GM12878 (cell line): ENCODE results near the gene STXBP5. TPM values are rescaled to one million over a fixed set of nuclear protein-coding genes. Genes with fewer than 3 reads are reported as not detected.

ENCODE experiments used
- ATAC-seq: fragments of 200-7000 bp; cut with Tn5 transposase; 3 replicates; pipeline ENCODE4 v1.9.1; 2020; ENCODE audit warnings: mild to moderate bottlenecking, moderate library complexity
- BruUV-seq: library from RNA; stranded (reverse); fragments of 400-500 nt; replicated peaks from 2 replicates; lab custom pipeline; 2021; lab: Mats Ljungman, UMichigan
- CTCF ChIA-PET: fragments of 300-600 bp; sonication (Branson Sonifier 250); formaldehyde crosslinking; extraction: SDS; loops from one replicate; lab custom pipeline; 2021; ENCODE audit warnings: inconsistent platforms; lab: Yijun Ruan, JAX
- POLR2A ChIA-PET: fragments of 350-600 bp; formaldehyde crosslinking; extraction: SDS; loops from one replicate; lab custom pipeline; 2021; ENCODE audit warnings: inconsistent platforms; lab: Charles Lee
- RAD21 ChIA-PET: fragments of 300-600 bp; sonication (Branson Sonifier 250); formaldehyde crosslinking; loops from one replicate; lab custom pipeline; 2023; ENCODE audit warnings: antibody characterized with exemption; ENCODE audit not compliant: unreplicated experiment; lab: Charles Lee
- SMC1A ChIA-PET: fragments of 300-600 bp; sonication (Branson Sonifier 250); formaldehyde crosslinking; loops from one replicate; lab custom pipeline; 2023; ENCODE audit not compliant: unreplicated experiment, uncharacterized antibody; lab: Charles Lee
- DNase-seq: peaks from one replicate; pipeline ENCODE4 v3.0.0-alpha.2; 2011; ENCODE audit warnings: low read depth, low spot score
- FAIRE-seq: peaks from 3 replicates; lab custom pipeline; 2011; peaks lifted over from hg19 to GRCh38; lab: Jason Lieb, UNC
- H2AFZ ChIP-seq: 2 replicates; pipeline ENCODE4 v1.6.0; 2011; ENCODE audit warnings: low read depth, low read length, control low read depth; ENCODE audit not compliant: control insufficient read depth
- H3K27ac ChIP-seq: 2 replicates; pipeline ENCODE4 v1.5.1; 2011; ENCODE audit warnings: control low read depth; ENCODE audit not compliant: control insufficient read depth, insufficient read depth
- H3K27me3 ChIP-seq, 2 experiments: replicated peaks in 1 of 2; 2 replicates each; pipeline versions ENCODE4 v1.6.0 to v1.6.1; 2011; ENCODE audit warnings: low read length in 1 of 2; ENCODE audit not compliant: control insufficient read depth in 2 of 2, insufficient read depth in 2 of 2
- H3K36me3 ChIP-seq, 2 experiments: 2 replicates each; pipeline ENCODE4 v1.5.1; 2011; ENCODE audit warnings: low read length in 1 of 2; ENCODE audit not compliant: control insufficient read depth in 2 of 2, insufficient read depth in 2 of 2
- H3K4me1 ChIP-seq: 2 replicates; pipeline ENCODE4 v1.6.1; 2011; ENCODE audit warnings: mild to moderate bottlenecking, low read length, moderate library complexity, mixed read lengths; ENCODE audit not compliant: control insufficient read depth, insufficient read depth
- H3K4me2 ChIP-seq: 2 replicates; pipeline ENCODE4 v1.6.0; 2011; ENCODE audit warnings: control low read depth; ENCODE audit not compliant: control insufficient read depth, insufficient read depth
- H3K4me3 ChIP-seq: fragments of 200-600 bp; sonication (generic); 2 replicates; pipeline ENCODE4 v1.5.1; 2016
- H3K79me2 ChIP-seq: 2 replicates; pipeline ENCODE4 v1.6.0; 2011; ENCODE audit warnings: low read length; ENCODE audit not compliant: control insufficient read depth, insufficient read depth
- H3K9ac ChIP-seq: 2 replicates; pipeline ENCODE4 v1.8.0; 2011; ENCODE audit warnings: low read length, control low read depth, mixed read lengths; ENCODE audit not compliant: control insufficient read depth, insufficient read depth
- H3K9me3 ChIP-seq: replicated peaks from 3 replicates; pipeline ENCODE4 v1.5.1; 2011; ENCODE audit warnings: mild to moderate bottlenecking, low read length; ENCODE audit not compliant: control insufficient read depth, insufficient read depth
- H4K20me1 ChIP-seq: 2 replicates; pipeline ENCODE4 v1.6.0; 2011; ENCODE audit not compliant: control insufficient read depth, insufficient read depth
- CBX3 ChIP-seq: fragments of 200-600 bp; sonication (generic); IDR thresholded peaks from 2 replicates; pipeline ENCODE4 v1.6.1; 2016; ENCODE audit warnings: low read depth, borderline replicate concordance
- E2F8 ChIP-seq: fragments of 450-650 bp; IDR thresholded peaks from 2 replicates; pipeline ENCODE4 v1.6.1; 2018; ENCODE audit warnings: mild to moderate bottlenecking, low read depth, moderate library complexity; ENCODE audit not compliant: partially characterized antibody
- GABPA ChIP-seq: IDR thresholded peaks from 2 replicates; pipeline ENCODE4 v1.6.1; 2014; ENCODE audit warnings: antibody characterized with exemption, low read depth, mild to moderate bottlenecking, inconsistent platforms
- IRF4 ChIP-seq: IDR thresholded peaks from 2 replicates; pipeline ENCODE4 v1.6.1; 2011; ENCODE audit warnings: low read depth, low read length
- MEF2B ChIP-seq: fragments of 450-650 bp; IDR thresholded peaks from 2 replicates; pipeline ENCODE4 v1.6.1; 2018; ENCODE audit warnings: mild to moderate bottlenecking, moderate library complexity; ENCODE audit not compliant: partially characterized antibody, poor library complexity, severe bottlenecking
- MLLT1 ChIP-seq: fragments of 450-650 bp; IDR thresholded peaks from 2 replicates; pipeline ENCODE4 v1.6.1; 2016; ENCODE audit warnings: mild to moderate bottlenecking
- NKRF ChIP-seq: fragments of 450-650 bp; conservative IDR thresholded peaks from 2 replicates; pipeline ENCODE4 v1.6.1; 2017; ENCODE audit warnings: mild to moderate bottlenecking, moderate library complexity
- STAT1 ChIP-seq: fragments of 450-650 bp; conservative IDR thresholded peaks from 2 replicates; pipeline ENCODE4 v1.6.1; 2014; ENCODE audit warnings: antibody characterized with exemption, mild to moderate bottlenecking
- USF2 ChIP-seq: IDR thresholded peaks from 2 replicates; pipeline ENCODE4 v1.6.1; 2011; ENCODE audit warnings: low read depth, low read length, improper control_type of control experiment, borderline replicate concordance
- ZBTB33 ChIP-seq: fragments of 450-650 bp; IDR thresholded peaks from 2 replicates; pipeline ENCODE4 v1.6.1; 2017; ENCODE audit warnings: mild to moderate bottlenecking
- WGBS: methylation state at CpG from one replicate; pipeline ENCODE4 v1.1.6; 2016; ENCODE audit warnings: low lambda C conversion rate; ENCODE audit not compliant: insufficient replicate concordance, insufficient coverage; ENCODE audit errors: missing lambda C conversion rate; 5-methylcytosine and 5-hydroxymethylcytosine counted together
- in situ Hi-C: fragments of 300-500 bp; cut with MboI; formaldehyde crosslinking; loops from 9 replicates; pipeline ENCODE4 v1.14.3; 2018; ENCODE audit warnings: mixed read lengths
- intact Hi-C: fragments of 100-400 bp; cut with micrococcal nuclease; formaldehyde crosslinking; loops from one replicate; pipeline ENCODE4 v1.14.2; 2022; ENCODE audit not compliant: unreplicated experiment
- polyA plus RNA-seq, 11 experiments: library from polyadenylated mRNA; depleted of rRNA in 4 of 11; unstranded in 6 of 11; stranded (reverse) in 5 of 11; fragments of >200 nt; fragmentation: Nextera tagmentation in 4 of 11; fragmentation: Illumina TruSeq in 1 of 11; extraction: Ambion mirVana in 4 of 11; extraction: Trizol in 1 of 11; gene quantifications; 1 replicate in 1 of 11; 2 replicates in 10 of 11; pipeline versions ENCODE4 v1.2.1 to v1.2.3, GENCODE V29; 2011 to 2016; ENCODE audit warnings: inconsistent platforms in 2 of 11, missing spikeins in 2 of 11, low read depth in 1 of 11
- total RNA-seq, 4 experiments: library from RNA; depleted of rRNA in 3 of 4; stranded (reverse); fragments of >200 nt in 3 of 4; fragmentation: Illumina TruSeq in 1 of 4; extraction: Trizol in 1 of 4; gene quantifications; 2 replicates each; pipeline versions ENCODE4 v1.2.1 to v1.2.3, GENCODE V29; 2013 to 2021

Gene STXBP5
- total and polyA plus RNA-seq, 10 of the 15 experiments (the other 5 are each of a cell fraction or from before 2014, with no cell fraction given), result 1.4 to 13.2 (median 8.4) TPM

GRCh38 chr6:147217840-147218404 is 13.7 kb downstream of the STXBP5 start (continued):
- TF ChIP-seq E2F8, result no peak

GRCh38 chr6:147218797-147219196 is 14.6 kb downstream of the STXBP5 start:
- no peak overlapping the region for H3K27ac ChIP-seq
- H3K4me1 ChIP-seq, result peaks cover 3% of the 10 kb centered on the region
- ChIA-PET RAD21 (no interaction called here), CTCF (no interaction called here), SMC1A (no interaction called here), POLR2A (no interaction called here)
- FAIRE-seq (no peak), DNase-seq (no peak), ATAC-seq (no peak)
- no peak overlapping the region for H3K4me3 ChIP-seq
- peaks cover 0 to 3% of the 10 kb centered on the region in 2 experiments; a peak in 1 of 4 replicates for H3K36me3 ChIP-seq
- in situ Hi-C loops, result no loop called here
- H3K4me2 ChIP-seq, result no peak overlapping the region
- no peak overlapping the region for H2AFZ ChIP-seq
- H3K79me2 ChIP-seq, result no peaks in the 10 kb centered on the region
- no peaks in the 10 kb centered on the region for H4K20me1 ChIP-seq
- no peaks in the 10 kb centered on the region for H3K9me3 ChIP-seq
- whole genome bisulfite sequencing, result 99% methylated on average over 3 of the region's 3 CpGs
- H3K9ac ChIP-seq, result no peak overlapping the region
- H3K27me3 ChIP-seq, result no peaks in the 10 kb centered on the region
- intact Hi-C loops, result no loop called here
- no TSS peak for BruUV-seq
- TF ChIP-seq ZBTB33 (no peak), USF2 (no peak), GABPA (no peak), MEF2B (no peak), NKRF (no peak), IRF4 (no peak), STAT1 (no peak), CBX3 (no peak), MLLT1 (no peak)
